MCF 10A (cell line): ENCODE data around the gene SORBS2. TPM values are rescaled to one million over a fixed set of nuclear protein-coding genes. Genes with fewer than 3 reads are reported as not detected.

Experiments
- BruUV-seq: library from RNA; stranded (reverse); fragments of 400-500 nt; replicated peaks from 2 replicates; lab custom pipeline; 2021; lab: Mats Ljungman, UMichigan
- CTCF ChIA-PET: fragments of 300-600 bp; sonication (Branson Sonifier 250); formaldehyde crosslinking; extraction: SDS; loops from one replicate; lab custom pipeline; 2021; ENCODE audit warnings: antibody characterized with exemption, inconsistent platforms; lab: Yijun Ruan, JAX
- POLR2A ChIA-PET: fragments of 300-600, 350-650 bp; sonication (Branson Sonifier 250); formaldehyde crosslinking; extraction: SDS; loops from one replicate; lab custom pipeline; 2020; ENCODE audit warnings: antibody characterized with exemption, inconsistent platforms; lab: Yijun Ruan, JAX
- DNase-seq: peaks from one replicate; pipeline ENCODE4 v3.0.0-alpha.2; 2018; ENCODE audit not compliant: unreplicated experiment
- H3K27ac Mint-ChIP-seq: one replicate; pipeline ENCODE4 v1.8.0; 2022; ENCODE audit warnings: mild to moderate bottlenecking, low read depth, mixed read lengths; ENCODE audit not compliant: unreplicated experiment
- H3K27me3 Mint-ChIP-seq: one replicate; pipeline ENCODE4 v1.8.0; 2022; ENCODE audit warnings: mixed read lengths; ENCODE audit not compliant: insufficient read depth, unreplicated experiment
- H3K36me3 Mint-ChIP-seq: one replicate; pipeline ENCODE4 v1.8.0; 2022; ENCODE audit warnings: mild to moderate bottlenecking, moderate library complexity, mixed read lengths; ENCODE audit not compliant: insufficient read depth, unreplicated experiment
- H3K4me1 Mint-ChIP-seq: one replicate; pipeline ENCODE4 v1.8.0; 2022; ENCODE audit warnings: mixed read lengths; ENCODE audit not compliant: insufficient read depth, unreplicated experiment
- H3K4me3 Mint-ChIP-seq: one replicate; pipeline ENCODE4 v1.8.0; 2022; ENCODE audit warnings: mild to moderate bottlenecking, moderate library complexity, mixed read lengths; ENCODE audit not compliant: unreplicated experiment
- H3K9me3 Mint-ChIP-seq: one replicate; pipeline ENCODE4 v1.8.0; 2022; ENCODE audit warnings: mixed read lengths; ENCODE audit not compliant: unreplicated experiment
- CTCF ChIP-seq: fragments of 200-600 bp; IDR thresholded peaks from one replicate; pipeline ENCODE4 v1.8.0; 2022; ENCODE audit warnings: antibody characterized with exemption, mild to moderate bottlenecking; ENCODE audit not compliant: unreplicated experiment
- intact Hi-C: fragments of 100-400 bp; cut with micrococcal nuclease; formaldehyde crosslinking; loops from 2 replicates; pipeline ENCODE4 v1.14.1; 2022
- total RNA-seq: library from RNA; stranded (reverse); gene quantifications from 2 replicates; pipeline ENCODE4 v1.2.3, GENCODE V29; 2022

SORBS2 gene
- total RNA-seq, 1 experiment from 2014 or later = 19.3 TPM

GRCh38 chr4:185585211-185585610 lies 226.8 kb downstream of the SORBS2 start:
- ChIA-PET POLR2A (no interaction called here), CTCF (no interaction called here)
- Mint-ChIP-seq H3K4me3 (no peak overlapping the region), H3K9me3 (no peaks in the 10 kb centered on the region), H3K36me3 (peaks cover 13% of the 10 kb centered on the region), H3K27me3 (no peaks in the 10 kb centered on the region), H3K4me1 (no peaks in the 10 kb centered on the region), H3K27ac (no peak overlapping the region)
- DNase-seq = no peak
- no TSS peak for BruUV-seq
- intact Hi-C loops = no loop called here
- no peak for TF ChIP-seq CTCF

- ChIA-PET CTCF (interaction anchor here (0.6 to 2.2 kb wide), 4 partner anchors 14 to 554 kb away, joined by 3 to 14 read pairs (median 4); no protein-coding TSS in a partner anchor), POLR2A (no interaction called here)
- intact Hi-C loops = no loop called here
- no peaks in the 10 kb centered on the region for H3K27me3 Mint-ChIP-seq
- TF ChIP-seq CTCF = no peak
- H3K36me3 Mint-ChIP-seq = peaks cover 13% of the 10 kb centered on the region
- no peaks in the 10 kb centered on the region for H3K9me3 Mint-ChIP-seq
- no peaks in the 10 kb centered on the region for H3K4me1 Mint-ChIP-seq
- no TSS peak for BruUV-seq
- no peak for DNase-seq
- H3K27ac Mint-ChIP-seq = no peak overlapping the region
- H3K4me3 Mint-ChIP-seq = no peak overlapping the region
Observed at GRCh38 chr4:185583813-185584212, 228.2 kb downstream of the SORBS2 start.

GRCh38 chr4:185582651-185583400 lies 229.2 kb downstream of the SORBS2 start:
- ChIA-PET CTCF (interaction anchor here (0.6 to 2.2 kb wide), 4 partner anchors 15 to 1588 kb away, joined by 3 to 14 read pairs (median 4); no protein-coding TSS in a partner anchor), POLR2A (no interaction called here)
- Mint-ChIP-seq H3K4me3 (no peak overlapping the region), H3K27ac (no peak overlapping the region), H3K27me3 (no peaks in the 10 kb centered on the region), H3K4me1 (no peaks in the 10 kb centered on the region), H3K36me3 (peaks cover 13% of the 10 kb centered on the region), H3K9me3 (no peaks in the 10 kb centered on the region)
- TF ChIP-seq CTCF = no peak
- intact Hi-C loops = no loop called here
- no TSS peak for BruUV-seq
- no peak for DNase-seq

- POLR2A ChIA-PET = no interaction called here
- no peaks in the 10 kb centered on the region for H3K9me3 Mint-ChIP-seq
- H3K27me3 Mint-ChIP-seq = no peaks in the 10 kb centered on the region
- no peak overlapping the region for H3K27ac Mint-ChIP-seq
- BruUV-seq = no TSS peak
- no peak for DNase-seq
- CTCF ChIA-PET = interaction anchor here (0.6 kb wide), 1 partner anchor 113 kb away, joined by 3 read pairs; no protein-coding TSS in a partner anchor
- TF ChIP-seq CTCF = no peak
- intact Hi-C loops = no loop called here
- peaks cover 10% of the 10 kb centered on the region for H3K36me3 Mint-ChIP-seq
- H3K4me3 Mint-ChIP-seq = no peak overlapping the region
- H3K4me1 Mint-ChIP-seq = no peaks in the 10 kb centered on the region
Observed at GRCh38 chr4:185580699-185581098, 231.3 kb downstream of the SORBS2 start.
